Measurements from ENCODE around the gene GPR161. TPM values are rescaled to one million over a fixed set of nuclear protein-coding genes. Genes with fewer than 3 reads are reported as not detected.

Gene GPR161
- total RNA-seq, 1 experiment from 2014 or later: 13.7 TPM

GRCh38 chr1:168125051-168125450, 11.7 kb downstream of the GPR161 start (continued):
- no peak for TF ChIP-seq CEBPB (IDR thresholded peaks at IDR 0.05; ENCODE audit: low read depth)
- TF ChIP-seq SIN3A (IDR thresholded peaks at IDR 0.05; ENCODE audit: low read depth): no peak
- TF ChIP-seq, protein P1, sequence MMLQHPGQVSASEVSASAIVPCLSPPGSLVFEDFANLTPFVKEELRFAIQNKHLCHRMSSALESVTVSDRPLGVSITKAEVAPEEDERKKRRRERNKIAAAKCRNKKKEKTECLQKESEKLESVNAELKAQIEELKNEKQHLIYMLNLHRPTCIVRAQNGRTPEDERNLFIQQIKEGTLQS (IDR thresholded peaks at IDR 0.05): no peak

DNA sequence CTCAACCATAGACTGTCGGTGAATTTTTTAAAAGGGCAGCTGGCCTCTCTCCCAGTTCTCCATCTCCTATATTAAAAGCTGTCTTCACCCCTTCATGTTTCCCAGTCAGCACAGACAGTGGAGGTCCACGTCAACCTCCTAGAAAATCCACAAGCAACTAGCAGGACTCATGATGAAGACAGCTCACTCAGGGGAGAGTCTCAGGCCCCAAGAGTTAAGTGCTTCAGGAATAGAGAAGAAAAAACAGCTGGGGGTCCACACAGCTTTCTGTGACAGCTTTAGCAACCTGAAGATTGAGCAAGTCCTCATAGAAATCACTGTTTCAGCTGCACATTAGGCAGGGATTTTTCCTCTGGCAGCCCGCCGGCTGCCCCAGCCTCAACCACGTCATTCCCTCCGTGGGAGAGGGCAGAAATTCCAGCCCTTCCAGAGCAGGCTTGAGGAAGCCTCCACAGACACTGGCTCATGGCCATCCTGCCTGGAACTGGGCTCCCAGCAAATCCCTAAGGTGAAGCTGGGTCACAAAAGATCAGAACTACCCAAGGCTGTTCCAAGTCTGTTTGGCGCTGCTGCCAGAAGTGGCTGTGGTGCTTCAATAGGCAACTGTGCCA, 15.2 kb downstream of the GPR161 start:
- no peak overlapping the region for H3K9ac ChIP-seq (ENCODE audit: low read length)
- H3K9me3 ChIP-seq (ENCODE audit: control insufficient read depth in 1 of 2, insufficient read depth in 1 of 2, low read depth in 1 of 2, low read length in 2 of 2): no peaks in the 10 kb centered on the region
- ATAC-seq (no peak), DNase-seq (ENCODE audit: low read depth, low spot score) (no peak)
- H3K4me1 ChIP-seq (ENCODE audit: control insufficient read depth in 1 of 2, insufficient read depth in 2 of 2, low read length in 2 of 2): no peaks in the 10 kb centered on the region
- intact Hi-C loops (cut with micrococcal nuclease): no loop called here
- TF ChIP-seq JUND (IDR thresholded peaks at IDR 0.05) (no peak), ZNF274 (IDR thresholded peaks at IDR 0.05; ENCODE audit: low read depth, low read length) (no peak), ZFX (IDR thresholded peaks at IDR 0.05) (no peak), SP1 (IDR thresholded peaks at IDR 0.05; ENCODE audit: low read depth) (no peak), TCF7L2 (IDR thresholded peaks at IDR 0.05; ENCODE audit: borderline replicate concordance, extremely low read depth, insufficient read depth, insufficient read length) (no peak), CEBPB (IDR thresholded peaks at IDR 0.05; ENCODE audit: low read depth) (no peak)
- ChIA-PET RAD21 (ENCODE audit: low non-redundant PET in 1 of 2, low total read pairs in 2 of 2, uncharacterized antibody in 2 of 2, unreplicated experiment in 2 of 2) (no interaction called here), POLR2A (no interaction called here), CTCF (no interaction called here)
- H2AFZ ChIP-seq (ENCODE audit: low read depth, low read length, poor library complexity, severe bottlenecking): no peak overlapping the region
- H3K4me3 ChIP-seq (replicated peaks in 1 of 2; ENCODE audit: low read depth in 1 of 2, low read length in 2 of 2): no peak overlapping the region
- no peaks in the 10 kb centered on the region for H3K36me3 ChIP-seq (ENCODE audit: control insufficient read depth in 1 of 2, insufficient read depth in 2 of 2, low read length in 2 of 2)
- H3K27ac ChIP-seq (ENCODE audit: low read depth, low read length): no peak overlapping the region
- no peaks in the 10 kb centered on the region for H3K79me2 ChIP-seq (ENCODE audit: insufficient read depth, low read length)
- H4K20me1 ChIP-seq (ENCODE audit: insufficient read depth): no peaks in the 10 kb centered on the region
- no peak overlapping the region for H3K4me2 ChIP-seq (ENCODE audit: low read length)
- H3K9me2 ChIP-seq (ENCODE audit: insufficient read depth): no peaks in the 10 kb centered on the region
- BruUV-seq (replicated peaks): no TSS peak
- H3K27me3 ChIP-seq (ENCODE audit: insufficient read depth, low read length): no peaks in the 10 kb centered on the region

- ATAC-seq (no peak), DNase-seq (ENCODE audit: low read depth, low spot score) (no peak)
- Histone ChIP-seq H3K36me3 (ENCODE audit: control insufficient read depth in 1 of 2, insufficient read depth in 2 of 2, low read length in 2 of 2) (no peaks in the 10 kb centered on the region), H3K9me3 (ENCODE audit: control insufficient read depth in 1 of 2, insufficient read depth in 1 of 2, low read depth in 1 of 2, low read length in 2 of 2) (no peaks in the 10 kb centered on the region), H3K9me2 (ENCODE audit: insufficient read depth) (no peaks in the 10 kb centered on the region), H2AFZ (ENCODE audit: low read depth, low read length, poor library complexity, severe bottlenecking) (no peak overlapping the region), H3K9ac (ENCODE audit: low read length) (no peak overlapping the region), H3K79me2 (ENCODE audit: insufficient read depth, low read length) (no peaks in the 10 kb centered on the region), H4K20me1 (ENCODE audit: insufficient read depth) (no peaks in the 10 kb centered on the region), H3K4me3 (replicated peaks in 1 of 2; ENCODE audit: low read depth in 1 of 2, low read length in 2 of 2) (no peak overlapping the region), H3K27me3 (ENCODE audit: insufficient read depth, low read length) (no peaks in the 10 kb centered on the region), H3K27ac (ENCODE audit: low read depth, low read length) (no peak overlapping the region), H3K4me1 (ENCODE audit: control insufficient read depth in 1 of 2, insufficient read depth in 2 of 2, low read length in 2 of 2) (no peaks in the 10 kb centered on the region), H3K4me2 (ENCODE audit: low read length) (no peak overlapping the region)
- ChIA-PET CTCF (no interaction called here), RAD21 (ENCODE audit: low non-redundant PET in 1 of 2, low total read pairs in 2 of 2, uncharacterized antibody in 2 of 2, unreplicated experiment in 2 of 2) (no interaction called here), POLR2A (no interaction called here)
- TF ChIP-seq ELF1 (IDR thresholded peaks at IDR 0.05; ENCODE audit: borderline replicate concordance, low read depth): no peak
- TF ChIP-seq, protein P2, sequence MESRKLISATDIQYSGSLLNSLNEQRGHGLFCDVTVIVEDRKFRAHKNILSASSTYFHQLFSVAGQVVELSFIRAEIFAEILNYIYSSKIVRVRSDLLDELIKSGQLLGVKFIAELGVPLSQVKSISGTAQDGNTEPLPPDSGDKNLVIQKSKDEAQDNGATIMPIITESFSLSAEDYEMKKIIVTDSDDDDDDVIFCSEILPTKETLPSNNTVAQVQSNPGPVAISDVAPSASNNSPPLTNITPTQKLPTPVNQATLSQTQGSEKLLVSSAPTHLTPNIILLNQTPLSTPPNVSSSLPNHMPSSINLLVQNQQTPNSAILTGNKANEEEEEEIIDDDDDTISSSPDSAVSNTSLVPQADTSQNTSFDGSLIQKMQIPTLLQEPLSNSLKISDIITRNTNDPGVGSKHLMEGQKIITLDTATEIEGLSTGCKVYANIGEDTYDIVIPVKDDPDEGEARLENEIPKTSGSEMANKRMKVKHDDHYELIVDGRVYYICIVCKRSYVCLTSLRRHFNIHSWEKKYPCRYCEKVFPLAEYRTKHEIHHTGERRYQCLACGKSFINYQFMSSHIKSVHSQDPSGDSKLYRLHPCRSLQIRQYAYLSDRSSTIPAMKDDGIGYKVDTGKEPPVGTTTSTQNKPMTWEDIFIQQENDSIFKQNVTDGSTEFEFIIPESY (IDR thresholded peaks at IDR 0.05; ENCODE audit: extremely low read depth, insufficient replicate concordance, low read length): no peak
- no peak for TF ChIP-seq EZH2phosphoT487 (IDR thresholded peaks at IDR 0.05; ENCODE audit: borderline replicate concordance)
- TF ChIP-seq EZH2 (IDR thresholded peaks at IDR 0.05): no peak
- no peak for TF ChIP-seq YY1 (IDR thresholded peaks at IDR 0.05; ENCODE audit: extremely low read depth, insufficient replicate concordance, low read depth, low read length)
- intact Hi-C loops (cut with micrococcal nuclease): no loop called here
- BruUV-seq (replicated peaks): no TSS peak
These were observed 17.0 kb downstream of the GPR161 start for GRCh38 chr1:168119750-168120149.
